ENCODE results near the gene ATAT1. TPM values are rescaled to one million over a fixed set of nuclear protein-coding genes. Genes with fewer than 3 reads are reported as not detected.

Gene ATAT1
- total and polyA plus RNA-seq, 2 of the 13 experiments (the other 11 are each of a cell fraction or from before 2014, with no cell fraction given), result 9.2 to 23.6 TPM

- TF ChIP-seq DNMT3B (CRISPR knock-in tag; conservative IDR thresholded peaks at IDR 0.05) (peak; percentile 44; the same call in 1 of the 2 replicates), CEBPZ (IDR thresholded peaks at IDR 0.05; ENCODE audit: low read length) (no peak), HOXA5 (CRISPR knock-in tag; IDR thresholded peaks at IDR 0.05) (0 out of 2 replicates have a peak, but pooled peaks have one; percentile 55), ZNF225 (CRISPR knock-in tag; IDR thresholded peaks at IDR 0.05) (no peak), ZBTB26 (CRISPR knock-in tag; IDR thresholded peaks at IDR 0.05; ENCODE audit: borderline replicate concordance) (no peak; the same call in 1 of the 2 replicates), TAF15 (IDR thresholded peaks at IDR 0.05; ENCODE audit: low read depth, low read length, poor library complexity, severe bottlenecking) (peak; percentile 93), ARID2 (CRISPR knock-in tag; IDR thresholded peaks at IDR 0.05; ENCODE audit: borderline replicate concordance) (0 out of 2 replicates have a peak, but pooled peaks have one; percentile 25), MZF1 (CRISPR knock-in tag; IDR thresholded peaks at IDR 0.05; ENCODE audit: borderline replicate concordance) (no peak), JUN (CRISPR knock-in tag; IDR thresholded peaks at IDR 0.05) (no peak), ZNF382 (CRISPR knock-in tag; IDR thresholded peaks at IDR 0.05; ENCODE audit: borderline replicate concordance) (no peak), ZNF644 (CRISPR knock-in tag; IDR thresholded peaks at IDR 0.05; ENCODE audit: low read depth) (no peak), ZFYVE20 (CRISPR knock-in tag; IDR thresholded peaks at IDR 0.05; ENCODE audit: borderline replicate concordance, low read depth) (no peak), ZNF296 (CRISPR knock-in tag; conservative IDR thresholded peaks at IDR 0.05) (no peak), TFDP1 (CRISPR knock-in tag; IDR thresholded peaks at IDR 0.05; ENCODE audit: borderline replicate concordance) (peak; percentile 60), BCL6 (CRISPR knock-in tag; IDR thresholded peaks at IDR 0.05) (peak; percentile 48; the same call in 1 of the 2 replicates), FOXK2 (IDR thresholded peaks at IDR 0.05) (no peak), BHLHE40 (IDR thresholded peaks at IDR 0.05; ENCODE audit: low read length) (0 out of 2 replicates have a peak, but pooled peaks have one; percentile 44), MTF2 (CRISPR knock-in tag; IDR thresholded peaks at IDR 0.05; ENCODE audit: borderline replicate concordance) (no peak), YY1 (IDR thresholded peaks at IDR 0.05; ENCODE audit: insufficient read depth, insufficient replicate concordance, low read depth, low read length) (peak; percentile 73), ZBTB46 (CRISPR knock-in tag; IDR thresholded peaks at IDR 0.05; ENCODE audit: borderline replicate concordance) (no peak)
Measured at GRCh38 chr6:30678964-30679726, 52.5 kb downstream of the ATAT1 start (continued).
